H9 (cell line): ENCODE results near the gene ACOT11. TPM values are rescaled to one million over a fixed set of nuclear protein-coding genes. Genes with fewer than 3 reads are reported as not detected.
"Not testable (repeated sequence)": the region's sequence is repeated elsewhere in the genome, so short reads cannot be mapped to it uniquely, and the experiment has no call there.

Experiments used
- DNase-seq: peaks from one replicate; pipeline ENCODE4 v3.0.0-alpha.2; 2017
- H2AFZ ChIP-seq: one replicate; pipeline ENCODE4 v1.6.1; 2013; ENCODE audit warnings: mild to moderate bottlenecking, low read length, control low read depth, moderate library complexity
- H2AK5ac ChIP-seq: 2 replicates; pipeline ENCODE4 v1.6.1; 2013; ENCODE audit warnings: low read length, control low read depth, mixed read lengths; ENCODE audit not compliant: insufficient read length
- H2BK120ac ChIP-seq: one replicate; pipeline ENCODE4 v1.6.1; 2013; ENCODE audit warnings: low read depth, mild to moderate bottlenecking, low read length, control low read depth, inconsistent platforms; ENCODE audit not compliant: poor library complexity, severe bottlenecking
- H2BK12ac ChIP-seq: 2 replicates; pipeline ENCODE4 v1.6.1; 2013; ENCODE audit warnings: low read length, control low read depth, mixed read lengths, low read depth; ENCODE audit not compliant: insufficient read length
- H2BK15ac ChIP-seq: 2 replicates; pipeline ENCODE4 v1.6.1; 2013; ENCODE audit warnings: low read depth, low read length, control low read depth
- H2BK20ac ChIP-seq: one replicate; pipeline ENCODE4 v1.6.1; 2013; ENCODE audit warnings: low read depth, mild to moderate bottlenecking, low read length, control low read depth, inconsistent platforms; ENCODE audit not compliant: poor library complexity, severe bottlenecking
- H2BK5ac ChIP-seq: 2 replicates; pipeline ENCODE4 v1.6.1; 2013; ENCODE audit warnings: low read length, control low read depth, mixed read lengths; ENCODE audit not compliant: insufficient read length
- H3K14ac ChIP-seq: 2 replicates; pipeline ENCODE4 v1.6.1; 2013; ENCODE audit warnings: low read length, control low read depth; ENCODE audit not compliant: insufficient read depth
- H3K18ac ChIP-seq: 2 replicates; pipeline ENCODE4 v1.6.1; 2013; ENCODE audit warnings: low read depth, mild to moderate bottlenecking, mixed read lengths, low read length, control low read depth; ENCODE audit not compliant: insufficient read length
- H3K23ac ChIP-seq: 2 replicates; pipeline ENCODE4 v1.6.1; 2013; ENCODE audit warnings: low read length, control low read depth, mixed read lengths, low read depth; ENCODE audit not compliant: insufficient read length
- H3K23me2 ChIP-seq: 2 replicates; pipeline ENCODE4 v1.6.1; 2013; ENCODE audit warnings: low read depth, mild to moderate bottlenecking, mixed read lengths, low read length, control low read depth; ENCODE audit not compliant: insufficient read length, poor library complexity, severe bottlenecking
- H3K27ac ChIP-seq: 2 replicates; pipeline ENCODE4 v1.5.1; 2013; ENCODE audit warnings: low read length, control low read depth, mixed read lengths, low read depth; ENCODE audit not compliant: insufficient read length
- H3K27me3 ChIP-seq: 2 replicates; pipeline ENCODE4 v1.6.1; 2013; ENCODE audit warnings: low read length, control low read depth, inconsistent platforms; ENCODE audit not compliant: insufficient read depth
- H3K4ac ChIP-seq: 2 replicates; pipeline ENCODE4 v1.6.1; 2013; ENCODE audit warnings: low read depth, mild to moderate bottlenecking, control low read depth, inconsistent platforms, low read length, moderate library complexity
- H3K4me1 ChIP-seq: 2 replicates; pipeline ENCODE4 v1.6.1; 2013; ENCODE audit warnings: low read length, control low read depth, inconsistent platforms; ENCODE audit not compliant: insufficient read depth
- H3K4me2 ChIP-seq: 2 replicates; pipeline ENCODE4 v1.6.1; 2013; ENCODE audit warnings: low read length, control low read depth, mixed read lengths; ENCODE audit not compliant: insufficient read length, insufficient read depth
- H3K56ac ChIP-seq: 2 replicates; pipeline ENCODE4 v1.6.1; 2013; ENCODE audit warnings: low read depth, mild to moderate bottlenecking, mixed read lengths, low read length, control low read depth; ENCODE audit not compliant: insufficient read length
- H3K79me1 ChIP-seq: 2 replicates; pipeline ENCODE4 v1.6.1; 2013; ENCODE audit warnings: low read depth, mild to moderate bottlenecking, moderate library complexity, low read length, control low read depth, inconsistent platforms; ENCODE audit not compliant: insufficient read depth, poor library complexity, severe bottlenecking
- H3K79me2 ChIP-seq: 2 replicates; pipeline ENCODE4 v1.6.1; 2013; ENCODE audit warnings: low read length, control low read depth, inconsistent platforms; ENCODE audit not compliant: insufficient read depth
- H3K9ac ChIP-seq: 2 replicates; pipeline ENCODE4 v1.6.1; 2013; ENCODE audit warnings: low read length, control low read depth, mixed read lengths; ENCODE audit not compliant: insufficient read length; ENCODE audit errors: extremely low read depth
- H3K9me3 ChIP-seq: one replicate; pipeline ENCODE4 v1.6.1; 2013; ENCODE audit warnings: low read depth, low read length, inconsistent platforms; ENCODE audit not compliant: control insufficient read depth
- H3T11ph ChIP-seq: one replicate; pipeline ENCODE4 v1.6.1; 2013; ENCODE audit warnings: mild to moderate bottlenecking, low read length, control low read depth, inconsistent platforms
- H4K20me1 ChIP-seq: one replicate; pipeline ENCODE4 v1.6.1; 2013; ENCODE audit not compliant: control insufficient read depth, insufficient read length, insufficient read depth
- H4K5ac ChIP-seq: 2 replicates; pipeline ENCODE4 v1.6.1; 2013; ENCODE audit warnings: low read depth, mild to moderate bottlenecking, mixed read lengths, low read length, control low read depth; ENCODE audit not compliant: insufficient read length
- H4K8ac ChIP-seq: replicated peaks from 2 replicates; pipeline ENCODE4 v1.6.1; 2013; ENCODE audit warnings: low read length, control low read depth, mixed read lengths, low read depth; ENCODE audit not compliant: insufficient read length
- H4K91ac ChIP-seq: 2 replicates; pipeline ENCODE4 v1.6.1; 2013; ENCODE audit warnings: low read depth, mild to moderate bottlenecking, moderate library complexity, mixed read lengths, low read length, control low read depth; ENCODE audit not compliant: insufficient read length
- H3K27ac Mint-ChIP-seq, 3 experiments: 2 replicates in 2 of 3; 3 replicates in 1 of 3; pipeline ENCODE4 v1.8.0; 2020 to 2021; ENCODE audit warnings: mixed read lengths in 3 of 3, mild to moderate bottlenecking in 1 of 3, moderate library complexity in 1 of 3
- H3K27me3 Mint-ChIP-seq: 2 replicates; pipeline ENCODE4 v1.8.0; 2021; ENCODE audit warnings: low read depth, mild to moderate bottlenecking, moderate library complexity, mixed read lengths
- H3K36me3 Mint-ChIP-seq, 3 experiments: 2 replicates in 2 of 3; 3 replicates in 1 of 3; pipeline ENCODE4 v1.8.0; 2020 to 2021; ENCODE audit warnings: low read depth in 3 of 3, mixed read lengths in 3 of 3; ENCODE audit not compliant: insufficient read depth in 1 of 3
- H3K4me1 Mint-ChIP-seq, 2 experiments: 2 replicates each; pipeline ENCODE4 v1.8.0; 2020; ENCODE audit warnings: mixed read lengths in 2 of 2
- H3K4me3 Mint-ChIP-seq, 2 experiments: 2 replicates in 1 of 2; 3 replicates in 1 of 2; pipeline ENCODE4 v1.8.0; 2020 to 2021; ENCODE audit warnings: mild to moderate bottlenecking in 2 of 2, mixed read lengths in 2 of 2, moderate library complexity in 1 of 2
- H3K9me3 Mint-ChIP-seq, 2 experiments: 2 replicates in 1 of 2; 3 replicates in 1 of 2; pipeline ENCODE4 v1.8.0; 2020; ENCODE audit warnings: mild to moderate bottlenecking in 2 of 2, mixed read lengths in 2 of 2, moderate library complexity in 1 of 2
- CTCF ChIP-seq: fragments of 200-600 bp; sonication (generic); conservative IDR thresholded peaks from 3 replicates; pipeline ENCODE4 v1.8.0; 2021; ENCODE audit warnings: antibody characterized with exemption, mild to moderate bottlenecking
- WGBS: extraction: QIAGEN DNeasy Blood & Tissue Kit; methylation state at CpG from one replicate; pipeline ENCODE4 v1.1.7; 2013; ENCODE audit warnings: missing lambda C conversion rate, low lambda C conversion rate, mixed read lengths; ENCODE audit not compliant: insufficient read length; ENCODE audit errors: extremely low coverage; 5-methylcytosine and 5-hydroxymethylcytosine counted together
- total RNA-seq: library from RNA; stranded (reverse); gene quantifications from 2 replicates; pipeline ENCODE4 v1.2.1, GENCODE V29; 2021

Gene ACOT11
- total RNA-seq, 1 experiment from 2014 or later: 4.0 TPM

DNA sequence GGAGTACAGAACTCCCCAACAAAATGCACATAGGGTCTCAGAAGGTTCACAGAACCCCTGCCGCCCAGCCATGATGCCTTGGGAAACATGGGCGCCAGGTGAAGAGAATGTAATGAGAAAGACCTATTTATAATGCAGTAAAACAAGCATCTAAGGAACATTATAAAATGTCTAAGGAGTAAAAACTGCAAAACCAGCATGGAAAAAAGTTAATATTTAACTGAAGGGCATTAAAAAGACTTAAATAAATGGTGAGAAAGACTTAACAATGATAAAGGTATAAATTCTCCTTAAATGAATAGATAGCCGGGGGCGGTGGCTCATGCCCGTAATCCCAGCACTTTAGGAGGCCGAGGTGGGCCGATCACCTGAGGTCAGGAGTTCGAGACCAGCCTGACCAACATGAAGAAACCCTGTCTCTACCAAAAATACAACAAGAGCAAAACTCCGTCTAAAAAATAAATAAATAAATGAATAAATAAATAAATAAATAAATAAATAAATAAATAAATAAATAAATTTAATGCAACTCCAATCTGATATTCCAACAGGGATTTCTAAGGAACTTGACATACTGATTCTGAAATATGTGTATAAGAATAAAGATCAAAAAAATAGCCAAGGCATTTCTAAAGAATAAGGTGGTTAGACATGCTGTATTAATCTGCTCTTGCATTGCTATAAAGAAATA, 27.3 kb upstream of the ACOT11 start:
- peaks cover 4% of the 10 kb centered on the region for H4K20me1 ChIP-seq
- no peak overlapping the region for H3K23ac ChIP-seq
- no peaks in the 10 kb centered on the region for H3K79me1 ChIP-seq
- no peaks in the 10 kb centered on the region; the same call in 1 of the 2 replicates for H3K27me3 Mint-ChIP-seq
- no peak overlapping the region for H3K9ac ChIP-seq
- H2BK15ac ChIP-seq: no peak overlapping the region
- whole genome bisulfite sequencing: no CpG with 5 or more reads among the region's 9 CpGs
- no peak overlapping the region for H3K4me2 ChIP-seq
- no peak overlapping the region for H3K4me3 Mint-ChIP-seq
- no peaks in the 10 kb centered on the region for H3K9me3 Mint-ChIP-seq
- no peaks in the 10 kb centered on the region for H3K9me3 ChIP-seq
- H3K27me3 ChIP-seq: no peaks in the 10 kb centered on the region
- no peak overlapping the region for H2AK5ac ChIP-seq
- no peak overlapping the region for H3T11ph ChIP-seq
- no peak overlapping the region for H2BK12ac ChIP-seq
- H2BK20ac ChIP-seq: no peak overlapping the region
- no peak overlapping the region for H4K8ac ChIP-seq
- no peaks in the 10 kb centered on the region for H3K79me2 ChIP-seq
- H3K4me1 ChIP-seq: no peaks in the 10 kb centered on the region
- H4K5ac ChIP-seq: no peak overlapping the region
- no peak overlapping the region for H2BK120ac ChIP-seq
- no peak overlapping the region for H2BK5ac ChIP-seq
- no peak overlapping the region for H3K27ac Mint-ChIP-seq
- 0 out of 4 replicates have a peak, but pooled peaks cover 0 to 2% of the 10 kb centered on the region in 2 experiments for H3K4me1 Mint-ChIP-seq
- no peaks in the 10 kb centered on the region for H3K23me2 ChIP-seq
- no peaks in the 10 kb centered on the region for H3K36me3 Mint-ChIP-seq
- no peak overlapping the region for H4K91ac ChIP-seq
- TF ChIP-seq CTCF: no peak
- no peak overlapping the region for H3K4ac ChIP-seq
- H3K14ac ChIP-seq: no peak overlapping the region
- no peak overlapping the region for H3K18ac ChIP-seq
- H3K56ac ChIP-seq: no peak overlapping the region
- H3K27ac ChIP-seq: no peak overlapping the region
- no peak for DNase-seq
- H2AFZ ChIP-seq: no peak overlapping the region

DNA sequence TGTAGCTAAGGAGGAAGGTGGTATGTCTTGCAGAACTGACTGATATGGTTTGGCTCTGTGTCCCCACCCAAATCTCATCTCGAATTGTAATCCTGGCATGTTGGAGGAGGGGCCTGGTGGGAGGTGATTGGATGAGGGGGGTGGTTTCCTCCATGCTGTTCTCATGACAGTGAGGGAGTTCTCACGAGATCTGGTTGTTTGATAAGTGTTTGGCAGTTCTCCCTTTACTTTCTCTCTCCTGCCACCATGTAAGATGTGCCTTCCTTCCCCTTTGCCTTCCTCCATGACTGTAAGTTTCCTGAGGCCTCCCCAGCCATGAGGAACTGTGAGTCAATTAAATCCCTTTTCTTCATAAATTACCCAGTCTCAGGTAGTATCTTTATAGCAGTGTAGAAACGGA, 21.5 kb upstream of the ACOT11 start:
- not testable (repeated sequence) for H3K27ac Mint-ChIP-seq, H4K91ac ChIP-seq, H3K27me3 ChIP-seq, H2BK12ac ChIP-seq, H3K4me3 Mint-ChIP-seq, H3K9me3 Mint-ChIP-seq, H3K14ac ChIP-seq, H4K20me1 ChIP-seq, H3K4ac ChIP-seq, H2AK5ac ChIP-seq, H2AFZ ChIP-seq, H3K18ac ChIP-seq, H2BK120ac ChIP-seq, H3K23me2 ChIP-seq, H3K4me1 Mint-ChIP-seq, H2BK15ac ChIP-seq, H3K9me3 ChIP-seq, H3K27ac ChIP-seq, H3K79me2 ChIP-seq, H3K23ac ChIP-seq, H3K56ac ChIP-seq, H2BK5ac ChIP-seq, H3K27me3 Mint-ChIP-seq, H3K4me1 ChIP-seq, DNase-seq, H2BK20ac ChIP-seq, H3K36me3 Mint-ChIP-seq, H3T11ph ChIP-seq, H4K5ac ChIP-seq, H3K4me2 ChIP-seq, H4K8ac ChIP-seq, H3K79me1 ChIP-seq, H3K9ac ChIP-seq
- WGBS: no CpG with 5 or more reads among the region's 3 CpGs
